ENCODE data around the gene SLC39A12.

Gene SLC39A12

DNA sequence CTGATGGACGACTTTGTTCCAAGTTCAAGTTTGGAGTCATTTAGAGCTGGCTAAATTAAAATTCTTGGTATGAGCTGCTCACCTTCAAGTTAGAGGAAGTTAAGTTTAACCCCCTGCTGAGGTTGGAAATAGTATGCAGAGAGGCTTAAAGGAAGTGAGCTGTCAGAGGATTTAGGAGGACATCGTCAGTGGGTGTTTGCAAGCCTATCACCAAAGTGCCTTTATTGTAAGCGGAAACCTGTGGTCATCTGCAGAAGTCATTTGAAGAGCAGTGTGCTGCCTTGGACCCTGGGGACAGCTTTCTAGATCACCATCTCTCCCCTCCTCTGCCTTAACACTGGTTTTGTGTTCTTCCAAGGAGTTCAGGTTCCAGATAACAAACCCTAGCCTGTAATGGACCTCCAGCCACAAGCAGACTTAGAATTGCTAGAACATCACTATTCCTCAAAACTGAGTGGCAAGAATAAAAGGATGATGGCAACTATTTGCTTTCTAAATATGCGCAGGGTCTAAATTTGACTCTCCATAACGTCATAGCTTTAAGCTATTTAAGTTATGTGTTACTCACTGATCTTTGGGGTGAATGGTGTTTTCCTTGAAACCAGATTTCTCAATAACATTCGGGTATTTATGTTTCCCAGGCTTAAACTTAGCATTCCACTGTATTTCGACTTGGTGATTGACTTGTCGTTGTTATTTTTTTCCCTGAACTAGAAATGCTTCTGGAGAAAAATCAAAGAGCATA lies 93.4 kb downstream of the SLC39A12 start:
- Mint-ChIP-seq H3K27ac (no peak overlapping the region), H3K4me1 (no peaks in the 10 kb centered on the region), H3K4me3 (no peak overlapping the region), H3K9me3 (no peaks in the 10 kb centered on the region), H3K27me3 (no peaks in the 10 kb centered on the region), H3K36me3 (no peaks in the 10 kb centered on the region)
- DNase-seq (ENCODE audit: low spot score in 2 of 2), result no peak
- ATAC-seq (ENCODE audit: low read depth), result no peak

DNA sequence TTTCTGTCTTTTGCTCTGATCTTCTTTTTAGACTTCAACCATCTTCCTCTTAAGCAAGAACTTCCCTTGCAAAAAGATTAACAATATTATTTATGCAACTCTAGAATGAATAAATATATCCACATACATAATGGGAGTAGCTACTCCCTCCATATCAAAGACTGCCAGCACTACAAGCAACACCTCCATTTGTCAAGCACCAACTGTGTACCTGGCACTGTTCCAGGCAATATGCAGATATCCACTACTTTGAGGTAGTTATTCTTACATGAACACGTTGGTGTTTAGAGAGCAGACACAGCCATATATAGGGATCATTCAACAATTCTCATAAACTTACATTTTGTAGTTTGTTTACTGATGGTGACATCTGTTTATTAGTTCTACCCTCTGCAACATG lies 104.9 kb downstream of the SLC39A12 start:
- ATAC-seq (ENCODE audit: low read depth) (no peak), DNase-seq (ENCODE audit: low spot score in 2 of 2) (no peak)
- Mint-ChIP-seq H3K27me3 (no peaks in the 10 kb centered on the region), H3K27ac (no peak overlapping the region), H3K4me3 (no peak overlapping the region), H3K9me3 (peaks cover 3% of the 10 kb centered on the region), H3K4me1 (no peaks in the 10 kb centered on the region), H3K36me3 (no peaks in the 10 kb centered on the region)

DNA sequence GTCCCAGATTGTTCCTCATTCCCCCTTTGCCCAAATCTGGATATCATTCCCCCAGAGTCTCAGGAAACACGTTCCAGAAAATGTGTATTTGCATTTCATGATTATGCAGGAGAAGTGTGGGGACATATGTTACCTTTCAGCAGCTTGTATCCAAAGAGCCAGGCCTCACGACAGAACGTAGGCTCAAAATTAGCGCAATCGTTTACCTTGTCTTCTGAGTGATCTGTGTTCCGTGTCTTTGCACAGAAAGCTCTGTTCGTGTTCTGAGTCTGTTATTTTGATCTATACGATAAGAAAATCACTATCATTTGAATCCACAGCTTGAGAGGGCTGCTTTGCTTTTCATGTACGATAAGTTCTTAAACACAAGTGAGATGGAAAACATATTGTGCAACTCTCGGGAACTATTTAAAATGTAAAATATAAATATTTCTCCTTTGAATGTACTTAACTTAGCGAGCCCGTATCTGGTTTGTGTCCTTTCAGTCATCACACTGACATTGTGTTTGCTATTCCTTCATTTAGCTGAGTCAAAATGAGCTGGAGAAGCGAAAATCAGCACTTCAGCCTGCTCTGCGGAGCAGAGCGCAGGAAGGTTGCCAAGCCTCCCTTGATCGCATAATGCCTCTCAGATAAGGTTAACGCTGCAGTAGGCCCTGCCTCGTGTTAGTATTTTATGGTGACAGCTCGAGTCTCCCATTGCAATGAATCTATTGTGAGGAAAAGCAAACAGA lies 108.3 kb downstream of the SLC39A12 start:
- H3K4me1 Mint-ChIP-seq, result no peaks in the 10 kb centered on the region
- H3K27ac Mint-ChIP-seq, result no peak overlapping the region
- H3K4me3 Mint-ChIP-seq, result no peak overlapping the region
- no peak for DNase-seq (ENCODE audit: low spot score in 2 of 2)
- H3K36me3 Mint-ChIP-seq, result no peaks in the 10 kb centered on the region
- ATAC-seq (ENCODE audit: low read depth), result no peak
- peaks cover 6% of the 10 kb centered on the region for H3K9me3 Mint-ChIP-seq
- H3K27me3 Mint-ChIP-seq, result no peaks in the 10 kb centered on the region

DNA sequence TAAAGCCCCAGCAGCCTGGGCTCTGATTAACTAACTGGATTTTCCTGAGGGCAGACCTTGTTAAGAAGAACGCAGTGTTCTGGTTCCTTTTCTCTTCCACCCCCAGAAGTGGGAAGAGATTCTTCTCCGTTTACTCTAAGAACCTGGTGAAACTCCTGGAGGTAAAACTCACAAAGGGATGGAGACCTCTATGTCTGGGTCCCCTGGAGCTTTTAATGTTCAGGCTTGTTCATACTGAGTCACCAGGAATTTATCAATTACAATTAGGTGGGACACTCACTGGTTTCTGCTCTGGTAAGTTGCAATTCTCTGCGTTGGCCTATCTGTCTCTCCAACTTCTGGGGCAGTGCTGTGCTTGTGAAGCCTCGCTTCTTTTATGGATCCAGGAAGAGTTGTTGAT lies 115.2 kb downstream of the SLC39A12 start:
- Mint-ChIP-seq H3K27me3 (peaks cover 1% of the 10 kb centered on the region), H3K4me1 (no peaks in the 10 kb centered on the region), H3K27ac (no peak overlapping the region), H3K4me3 (no peak overlapping the region), H3K9me3 (peaks cover 6% of the 10 kb centered on the region), H3K36me3 (no peaks in the 10 kb centered on the region)
- DNase-seq (ENCODE audit: low spot score in 2 of 2) (no peak), ATAC-seq (ENCODE audit: low read depth) (no peak)

DNA sequence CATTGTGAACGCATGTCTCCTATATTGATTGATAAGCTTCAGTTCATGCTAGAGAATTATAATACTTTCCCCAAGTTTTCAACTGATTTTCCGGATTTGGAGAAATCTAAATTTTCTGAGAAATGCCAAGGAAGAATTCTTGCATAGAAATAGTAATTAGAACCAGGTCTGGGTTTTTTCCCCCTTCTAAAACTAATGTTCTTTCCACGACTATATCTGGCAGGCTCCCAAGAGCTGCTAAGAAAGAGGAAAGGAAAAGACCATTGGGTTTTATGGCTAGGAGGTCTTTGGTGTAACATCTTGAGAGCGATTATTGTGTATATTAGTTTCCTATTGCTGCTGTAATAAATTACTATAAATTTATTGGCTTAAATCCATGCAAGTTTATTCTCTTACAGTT lies 116.7 kb downstream of the SLC39A12 start:
- Mint-ChIP-seq H3K4me1 (no peaks in the 10 kb centered on the region), H3K27ac (no peak overlapping the region), H3K36me3 (no peaks in the 10 kb centered on the region), H3K9me3 (peaks cover 6% of the 10 kb centered on the region), H3K4me3 (no peak overlapping the region), H3K27me3 (peaks cover 1% of the 10 kb centered on the region)
- ATAC-seq (ENCODE audit: low read depth) (no peak), DNase-seq (ENCODE audit: low spot score in 2 of 2) (no peak)

DNA sequence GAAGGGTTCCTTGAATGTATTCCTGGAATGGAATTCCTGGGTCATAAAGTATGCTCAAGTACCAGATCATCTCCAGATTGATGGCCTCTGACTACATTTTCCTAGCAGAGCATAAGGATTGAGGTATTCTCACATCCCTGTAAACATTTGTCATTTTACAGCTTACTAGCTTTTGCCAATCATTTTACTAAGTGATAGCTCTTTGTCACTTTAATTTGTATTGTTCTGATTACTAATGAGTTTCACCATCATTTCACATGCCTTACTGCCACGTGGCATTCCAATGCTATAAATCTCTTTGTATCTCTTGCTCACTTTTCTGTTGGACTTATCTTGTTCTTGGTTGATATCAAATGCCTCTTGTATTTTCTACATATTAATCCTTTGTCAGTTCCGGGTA lies 119.9 kb downstream of the SLC39A12 start:
- no peak for ATAC-seq (ENCODE audit: low read depth)
- DNase-seq (ENCODE audit: low spot score in 2 of 2), result no peak
- no peaks in the 10 kb centered on the region for H3K36me3 Mint-ChIP-seq
- H3K4me1 Mint-ChIP-seq, result no peaks in the 10 kb centered on the region
- peaks cover 1% of the 10 kb centered on the region for H3K9me3 Mint-ChIP-seq
- H3K27ac Mint-ChIP-seq, result no peak overlapping the region
- no peak overlapping the region for H3K4me3 Mint-ChIP-seq
- H3K27me3 Mint-ChIP-seq, result peaks cover 1% of the 10 kb centered on the region

DNA sequence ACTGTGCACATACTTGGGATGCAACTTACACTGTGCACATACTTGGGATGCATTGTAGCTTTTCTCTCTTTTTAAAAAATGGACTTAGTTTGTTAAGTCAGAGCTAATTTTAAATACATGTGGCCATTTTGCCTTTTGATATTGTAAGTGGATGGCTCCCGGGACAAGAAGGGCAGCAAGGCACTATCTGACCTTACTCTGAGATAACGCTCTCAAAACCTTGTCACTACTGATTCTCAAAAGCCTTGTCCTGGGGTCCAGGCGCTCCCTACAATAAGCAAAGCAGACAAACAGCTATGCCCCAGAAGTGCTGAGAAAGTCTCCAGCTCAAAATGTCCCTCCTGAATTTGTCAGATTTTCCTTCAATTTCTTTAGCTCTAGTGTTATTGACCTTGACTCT lies 121.6 kb downstream of the SLC39A12 start:
- Mint-ChIP-seq H3K9me3 (peaks cover 1% of the 10 kb centered on the region), H3K4me1 (no peaks in the 10 kb centered on the region), H3K4me3 (no peak overlapping the region)

DNA sequence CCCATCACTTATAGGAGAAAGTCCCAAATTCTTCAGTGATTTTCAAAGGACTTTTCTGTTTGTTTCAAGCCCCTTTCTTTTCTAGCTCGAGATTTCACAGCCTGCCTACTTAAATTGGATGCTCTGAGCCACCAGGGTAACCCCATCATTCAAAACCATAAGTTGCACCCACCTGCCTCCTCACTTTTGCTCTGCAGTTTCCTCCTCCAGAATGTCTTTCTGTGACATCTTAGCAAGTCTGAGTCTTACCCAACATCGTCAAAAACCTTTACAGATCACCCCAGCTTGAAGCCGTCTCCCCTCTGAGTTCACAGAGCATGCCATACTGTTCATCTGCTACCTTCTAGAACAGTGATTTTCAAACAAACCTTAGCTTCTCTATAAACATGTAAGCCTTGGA lies 124.2 kb downstream of the SLC39A12 start:
- peaks cover 1% of the 10 kb centered on the region for H3K9me3 Mint-ChIP-seq
- ATAC-seq (ENCODE audit: low read depth), result no peak

More for the DNA sequence above, 121.6 kb downstream of the SLC39A12 start:
- ATAC-seq (ENCODE audit: low read depth) (no peak), DNase-seq (ENCODE audit: low spot score in 2 of 2) (no peak)
- H3K36me3 Mint-ChIP-seq, result no peaks in the 10 kb centered on the region
- H3K27me3 Mint-ChIP-seq, result peaks cover 1% of the 10 kb centered on the region
- no peak overlapping the region for H3K27ac Mint-ChIP-seq

DNA sequence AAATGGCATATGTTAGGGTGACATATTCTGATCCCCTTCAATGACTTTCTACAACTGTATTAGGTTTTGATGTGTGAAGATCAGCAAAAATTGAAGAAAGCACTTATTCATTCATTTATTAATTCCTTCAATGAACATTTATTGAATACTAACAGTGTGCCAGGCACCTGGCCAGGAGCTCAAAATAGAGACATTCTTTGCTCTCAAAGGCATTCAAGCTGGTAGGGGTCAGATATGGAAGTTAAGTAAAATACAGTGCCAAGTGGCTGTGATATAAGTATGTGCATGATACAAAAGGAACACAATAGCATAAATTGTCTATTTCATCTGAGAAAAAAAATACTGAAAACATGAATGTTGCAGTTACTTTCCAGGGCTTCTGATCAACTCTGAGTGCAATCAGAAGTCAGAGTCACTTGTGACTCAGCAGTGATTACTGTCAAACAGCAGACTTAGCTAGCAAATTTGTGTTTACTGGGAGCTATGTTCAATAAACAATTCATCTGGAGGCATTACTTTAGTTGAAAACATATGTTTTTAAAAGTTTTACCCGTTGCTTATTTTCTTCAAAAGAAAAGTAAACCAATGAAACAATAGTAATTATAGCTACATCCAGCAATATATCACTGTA lies 128.1 kb downstream of the SLC39A12 start:
- peaks cover 3% of the 10 kb centered on the region for H3K27me3 Mint-ChIP-seq
- H3K4me3 Mint-ChIP-seq, result no peak overlapping the region
- H3K36me3 Mint-ChIP-seq, result peaks cover 3% of the 10 kb centered on the region
- no peaks in the 10 kb centered on the region for H3K4me1 Mint-ChIP-seq
- H3K9me3 Mint-ChIP-seq, result peaks cover 3% of the 10 kb centered on the region
- no peak overlapping the region for H3K27ac Mint-ChIP-seq
- ATAC-seq (ENCODE audit: low read depth), result no peak
- DNase-seq (ENCODE audit: low spot score in 2 of 2), result no peak

More for the DNA sequence above, 124.2 kb downstream of the SLC39A12 start:
- no peak for DNase-seq (ENCODE audit: low spot score in 2 of 2)
- Mint-ChIP-seq H3K36me3 (no peaks in the 10 kb centered on the region), H3K27ac (no peak overlapping the region), H3K4me3 (no peak overlapping the region), H3K27me3 (no peaks in the 10 kb centered on the region), H3K4me1 (no peaks in the 10 kb centered on the region)

DNA sequence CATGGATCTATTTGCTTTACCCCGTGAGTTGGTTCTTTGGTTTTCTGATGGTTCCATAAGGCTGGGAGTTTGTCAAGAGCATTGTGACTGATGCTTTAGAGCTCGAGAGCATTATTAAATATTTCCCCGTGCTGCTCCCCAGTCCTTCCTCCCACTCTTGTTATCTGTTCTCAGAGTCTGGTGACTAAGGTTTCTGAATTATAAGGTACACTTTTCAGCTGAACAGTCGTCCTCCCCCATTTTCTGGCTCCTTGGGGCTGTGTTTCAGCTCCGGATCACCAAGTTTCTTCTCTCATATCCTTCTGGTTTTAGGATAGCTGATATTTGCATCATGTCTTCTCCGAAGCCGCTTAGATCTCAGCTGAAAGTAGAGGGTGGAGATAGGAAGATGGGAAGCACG lies 130.7 kb downstream of the SLC39A12 start:
- H3K36me3 Mint-ChIP-seq, result peaks cover 3% of the 10 kb centered on the region
- peaks cover 3% of the 10 kb centered on the region for H3K9me3 Mint-ChIP-seq
- H3K27ac Mint-ChIP-seq, result no peak overlapping the region
- ATAC-seq (ENCODE audit: low read depth) (no peak), DNase-seq (ENCODE audit: low spot score in 2 of 2) (no peak)
- peaks cover 3% of the 10 kb centered on the region for H3K27me3 Mint-ChIP-seq
- H3K4me3 Mint-ChIP-seq, result no peak overlapping the region
- H3K4me1 Mint-ChIP-seq, result no peaks in the 10 kb centered on the region

DNA sequence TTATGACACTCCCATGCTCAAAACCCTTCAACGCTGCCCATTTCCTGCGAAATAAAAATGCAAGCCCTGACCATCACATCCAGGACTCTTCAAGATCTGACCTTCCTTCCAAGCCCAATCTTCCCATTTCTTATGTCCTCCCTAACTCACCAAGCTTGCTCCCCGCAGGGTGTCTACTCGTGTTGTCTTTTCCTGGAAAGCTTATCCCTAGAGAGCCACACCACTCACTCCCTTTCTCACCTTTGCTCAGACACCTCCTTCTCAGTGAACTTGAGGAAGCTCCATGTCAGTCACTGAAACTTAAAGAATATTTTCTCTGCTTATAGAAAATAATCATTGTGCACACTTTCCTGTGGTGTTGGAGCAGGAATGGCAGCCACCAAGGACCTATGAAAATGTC lies 134.1 kb downstream of the SLC39A12 start:
- DNase-seq (ENCODE audit: low spot score in 2 of 2) (no peak), ATAC-seq (ENCODE audit: low read depth) (no peak)
- Mint-ChIP-seq H3K27ac (no peak overlapping the region), H3K9me3 (peaks cover 5% of the 10 kb centered on the region), H3K27me3 (peaks cover 3% of the 10 kb centered on the region), H3K4me3 (no peak overlapping the region), H3K4me1 (no peaks in the 10 kb centered on the region), H3K36me3 (peaks cover 3% of the 10 kb centered on the region)

DNA sequence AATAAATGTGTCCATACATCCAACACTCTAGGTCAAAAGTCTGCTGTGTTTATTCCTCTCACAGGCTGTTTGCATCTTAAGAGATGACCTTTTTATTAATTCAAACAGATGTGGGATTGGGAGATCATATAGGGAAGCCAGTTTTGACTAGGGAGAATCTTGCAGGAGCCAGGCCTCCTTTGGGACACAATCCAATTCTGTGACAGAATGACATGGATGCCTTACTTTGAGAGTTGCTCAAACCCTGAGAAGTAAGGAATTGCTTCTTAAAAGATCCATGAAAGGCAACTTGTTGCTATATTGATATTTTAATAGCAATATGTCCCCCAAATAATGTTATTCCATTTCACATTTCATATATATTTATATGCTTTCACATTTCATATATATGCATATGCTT lies 135.0 kb downstream of the SLC39A12 start:
- H3K27ac Mint-ChIP-seq, result no peak overlapping the region
- DNase-seq (ENCODE audit: low spot score in 2 of 2) (no peak), ATAC-seq (ENCODE audit: low read depth) (no peak)
- no peak overlapping the region for H3K4me3 Mint-ChIP-seq
- peaks cover 5% of the 10 kb centered on the region for H3K9me3 Mint-ChIP-seq
- peaks cover 3% of the 10 kb centered on the region for H3K27me3 Mint-ChIP-seq
- no peaks in the 10 kb centered on the region for H3K4me1 Mint-ChIP-seq
- H3K36me3 Mint-ChIP-seq, result peaks cover 3% of the 10 kb centered on the region

DNA sequence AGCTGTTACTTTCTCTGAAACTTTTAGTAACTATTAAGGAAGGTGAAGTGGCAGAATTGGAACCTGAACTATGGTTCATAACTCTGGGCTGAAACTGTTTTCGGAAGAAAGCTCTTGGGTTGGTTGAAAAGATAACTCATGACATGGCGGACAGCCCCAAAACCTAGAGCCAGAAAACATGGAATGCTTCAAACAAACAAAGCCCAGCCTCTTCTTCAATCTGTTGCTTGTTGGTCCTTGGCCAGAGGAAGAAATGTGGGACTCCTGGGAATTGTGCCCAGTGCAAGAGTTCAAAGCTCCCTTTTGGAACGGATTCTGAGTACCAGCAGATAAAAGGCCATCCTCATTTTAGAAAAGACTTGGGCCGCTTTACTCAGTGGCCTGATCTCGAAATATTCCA lies 135.6 kb downstream of the SLC39A12 start:
- no peak for ATAC-seq (ENCODE audit: low read depth)
- DNase-seq (ENCODE audit: low spot score in 2 of 2), result no peak

More for the DNA sequence above, 135.6 kb downstream of the SLC39A12 start:
- Mint-ChIP-seq H3K36me3 (peaks cover 3% of the 10 kb centered on the region), H3K9me3 (peaks cover 5% of the 10 kb centered on the region), H3K4me3 (no peak overlapping the region), H3K4me1 (no peaks in the 10 kb centered on the region), H3K27me3 (peaks cover 3% of the 10 kb centered on the region), H3K27ac (no peak overlapping the region)

Measured in memory B cell (primary cell).